Measurements from ENCODE around the gene CAND1.
A peak's percentile ranks its signal among the peaks of the same experiment; 100 is the strongest.

The CAND1 gene

DNA sequence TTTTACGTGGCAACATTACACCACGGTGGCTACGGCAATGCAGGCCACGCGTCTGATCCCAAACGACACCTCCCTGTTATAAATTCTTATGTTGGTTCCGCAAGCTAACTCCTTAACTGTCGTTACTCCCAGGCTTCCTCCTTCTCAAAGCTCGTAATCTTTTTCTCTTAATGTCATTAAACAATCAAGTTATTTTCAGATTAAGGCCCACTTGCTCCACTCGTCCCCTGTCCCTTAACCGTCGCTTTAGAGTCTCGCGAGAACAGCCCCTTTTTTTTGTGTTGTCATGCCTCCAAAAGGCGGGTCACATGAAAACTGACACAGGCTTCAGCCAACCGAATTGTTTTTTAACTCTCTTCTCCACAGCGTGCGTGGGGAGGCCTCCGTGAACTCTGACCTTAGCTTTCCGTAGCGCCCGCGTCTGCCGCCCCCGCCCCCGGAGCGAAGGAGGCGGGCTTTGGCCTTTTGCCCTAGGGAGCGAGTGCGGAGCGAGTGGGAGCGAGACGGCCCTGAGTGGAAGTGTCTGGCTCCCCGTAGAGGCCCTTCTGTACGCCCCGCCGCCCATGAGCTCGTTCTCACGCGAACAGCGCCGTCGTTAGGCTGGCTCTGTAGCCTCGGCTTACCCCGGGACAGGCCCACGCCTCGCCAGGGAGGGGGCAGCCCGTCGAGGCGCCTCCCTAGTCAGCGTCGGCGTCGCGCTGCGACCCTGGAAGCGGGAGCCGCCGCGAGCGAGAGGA, at the start of gene CAND1:
Gene CAND1 (plus strand): TSS at position 463 of the 737 bp plus-strand sequence. CDS start 360 bp downstream, outside the sequence.
- peak; percentile 88 to 96 for DNase-seq (ENCODE audit: low read depth in 2 of 2)

DNA sequence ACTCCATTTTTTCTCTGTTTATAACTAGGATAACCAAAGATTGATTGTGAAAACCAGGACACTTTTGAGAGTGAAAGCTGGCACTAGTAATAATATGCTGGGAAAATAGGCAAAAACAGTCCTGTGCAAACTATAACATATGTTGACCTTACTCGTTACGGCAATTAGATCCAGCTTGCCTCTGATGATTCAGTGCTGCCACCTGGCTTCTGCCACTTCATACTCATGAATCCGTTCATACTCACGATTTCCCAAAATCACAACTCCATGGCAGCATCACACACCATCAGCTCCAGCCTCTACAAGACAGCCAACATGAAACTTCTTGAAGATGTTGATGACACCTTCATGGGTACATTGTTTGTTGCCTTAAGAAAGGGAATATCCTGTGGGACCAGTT, 49.1 kb upstream of the CAND1 start:
- DNase-seq (ENCODE audit: low read depth in 2 of 2) = no peak

DNA sequence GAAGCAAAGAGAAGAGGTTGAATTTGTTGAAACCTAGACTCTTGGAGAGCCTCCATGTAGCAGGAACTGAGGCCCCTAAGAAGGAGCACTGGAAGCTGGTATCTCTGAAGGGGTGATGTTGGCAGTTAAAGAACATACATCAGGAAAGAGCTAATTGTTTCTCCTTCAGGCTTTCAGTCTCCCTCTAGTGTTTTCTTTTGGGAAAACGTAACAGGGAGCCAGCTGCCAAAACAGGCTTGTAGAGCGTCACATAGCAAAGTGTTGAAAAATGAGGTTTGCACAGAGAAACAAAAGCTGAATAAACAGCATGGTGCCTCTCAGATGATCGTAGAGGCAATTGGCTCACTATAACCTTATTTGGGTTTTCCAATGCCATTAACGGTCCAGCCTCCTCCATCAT, 46.9 kb upstream of the CAND1 start:
- DNase-seq (ENCODE audit: low read depth in 2 of 2) = no peak

DNA sequence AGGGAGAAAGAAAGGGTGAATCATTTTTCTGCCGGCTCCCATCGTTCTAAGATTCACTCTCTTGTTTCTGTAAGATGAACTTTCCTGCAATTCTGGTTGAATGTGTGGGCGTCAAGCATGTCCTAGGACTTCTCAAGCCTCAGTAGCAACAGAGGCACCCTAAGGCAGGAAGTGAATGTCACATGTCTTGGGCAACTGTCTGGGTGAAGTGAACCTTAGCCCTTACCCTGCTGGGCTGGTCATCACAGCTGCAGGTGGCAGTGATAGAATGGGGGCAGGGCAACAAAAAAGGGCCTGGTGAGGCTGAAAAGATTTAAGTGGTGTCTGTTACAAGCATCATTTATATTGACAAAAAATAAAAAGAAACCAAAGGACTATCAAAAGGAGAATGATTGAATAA, 45.9 kb upstream of the CAND1 start:
- no peak for DNase-seq (ENCODE audit: low read depth in 2 of 2)

DNA sequence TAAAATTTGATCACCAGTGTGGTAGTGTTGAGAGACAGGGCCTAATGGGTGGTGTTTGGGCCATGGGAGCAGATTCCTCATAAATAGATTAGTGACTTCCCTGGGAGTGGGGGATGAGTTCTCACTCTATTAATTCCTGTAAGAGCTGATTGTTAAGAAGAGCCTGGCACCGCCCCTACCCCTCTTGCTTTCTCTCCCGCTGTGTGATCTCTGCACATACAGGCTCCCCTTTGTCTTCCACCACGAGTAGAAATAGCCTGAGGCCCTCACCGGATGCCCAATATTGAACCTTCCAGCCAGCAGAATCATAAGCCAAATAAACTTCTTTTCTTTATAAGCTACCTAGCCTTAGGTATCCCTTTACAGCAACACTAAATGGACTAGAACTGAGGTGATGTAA, 31.9 kb upstream of the CAND1 start:
- no peak for DNase-seq (ENCODE audit: low read depth in 2 of 2)

DNA sequence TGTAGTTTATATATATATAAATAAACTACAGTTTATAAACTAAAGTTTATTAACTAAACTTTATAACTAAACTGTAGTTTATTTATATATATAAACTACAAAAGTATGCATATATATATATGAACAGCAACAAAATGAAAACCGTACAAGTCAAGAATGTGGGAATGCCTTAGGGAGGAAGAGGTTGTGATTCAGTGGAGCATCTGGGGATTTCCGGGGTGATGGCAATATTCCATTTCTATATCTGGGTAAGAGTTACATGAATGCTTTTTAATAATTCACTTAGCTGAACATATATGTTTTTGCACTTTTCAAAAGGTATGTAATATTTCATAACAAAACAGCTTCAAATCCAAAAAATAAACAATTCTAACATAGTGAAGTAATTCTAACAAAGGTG, 30.1 kb upstream of the CAND1 start:
- DNase-seq (ENCODE audit: low read depth in 2 of 2) = no peak

DNA sequence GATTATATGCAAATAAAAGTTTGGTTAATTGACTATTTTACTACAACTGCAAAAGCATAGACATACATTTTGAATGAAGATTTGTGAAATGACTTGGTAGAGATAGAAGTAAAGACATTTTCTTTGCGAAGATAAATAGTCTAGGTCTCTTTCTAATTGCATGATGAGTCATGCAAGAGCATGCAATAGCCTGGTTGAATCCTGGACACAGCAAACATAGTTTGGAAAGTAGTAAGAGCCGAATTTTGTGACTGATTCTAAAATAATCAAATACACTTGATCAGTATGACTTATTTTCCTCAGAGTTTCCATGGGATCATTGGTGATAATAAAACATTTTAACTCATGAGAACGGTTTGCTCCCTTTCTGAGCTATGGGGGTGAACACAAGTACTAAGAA, 27.7 kb upstream of the CAND1 start:
- DNase-seq (ENCODE audit: low read depth in 2 of 2) = no peak

DNA sequence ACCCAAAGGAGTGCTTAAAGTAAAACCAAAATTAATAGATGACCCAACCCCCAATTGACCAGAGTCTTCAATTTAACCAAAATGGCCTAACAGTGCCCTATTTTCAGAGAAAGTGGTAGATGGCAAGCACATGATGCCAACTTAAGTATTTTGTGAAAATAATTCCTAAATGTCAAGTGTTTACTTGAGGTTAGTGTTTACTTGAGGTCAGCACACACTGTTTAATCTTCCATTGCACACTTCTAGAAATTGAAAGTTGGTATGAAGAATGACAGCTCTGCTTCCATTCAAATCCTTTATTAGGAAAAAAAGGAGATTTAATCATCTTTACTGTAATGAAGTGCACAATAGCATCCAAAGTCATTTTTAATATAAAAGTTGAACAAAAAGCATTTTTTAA, 25.9 kb upstream of the CAND1 start:
- no peak for DNase-seq (ENCODE audit: low read depth in 2 of 2)

DNA sequence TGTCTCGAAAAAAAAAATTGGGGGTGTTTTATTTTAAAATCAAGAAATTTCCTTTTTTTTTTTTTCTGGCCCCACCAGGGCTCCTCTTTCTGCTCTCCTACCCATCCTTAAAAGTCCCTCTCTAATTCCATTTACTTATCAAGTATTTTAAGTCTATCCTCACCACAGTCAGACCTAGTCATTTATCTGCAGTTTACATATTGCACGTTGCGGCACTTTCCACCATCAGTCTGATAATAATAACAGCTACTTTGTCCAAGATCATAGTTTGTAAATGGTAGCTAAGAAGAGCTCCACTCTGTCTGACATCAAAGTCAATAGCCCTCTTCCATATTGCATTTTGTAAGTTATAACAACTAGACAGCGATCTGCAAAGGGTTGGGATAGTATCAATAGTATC, 23.6 kb upstream of the CAND1 start:
- DNase-seq (ENCODE audit: low read depth in 2 of 2) = no peak

DNA sequence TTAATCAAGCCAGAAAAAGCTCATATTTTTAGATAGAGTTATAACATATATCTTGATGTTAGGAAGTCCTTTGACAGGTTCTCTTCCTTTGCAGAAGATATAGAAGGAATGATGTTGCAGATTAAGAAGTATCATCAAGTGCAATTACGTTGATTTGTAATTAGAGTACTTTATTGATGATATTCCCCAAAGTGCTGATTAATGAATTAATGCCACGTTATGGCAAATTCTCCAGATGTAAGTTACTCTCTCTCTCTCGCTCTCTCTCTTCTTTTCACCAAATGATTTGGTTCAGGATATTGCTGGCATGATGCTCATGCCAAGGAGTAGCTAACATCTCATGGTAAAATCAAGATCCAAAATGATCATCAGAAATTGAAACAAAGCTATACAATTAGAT, 18.1 kb upstream of the CAND1 start:
- no peak for DNase-seq (ENCODE audit: low read depth in 2 of 2)

DNA sequence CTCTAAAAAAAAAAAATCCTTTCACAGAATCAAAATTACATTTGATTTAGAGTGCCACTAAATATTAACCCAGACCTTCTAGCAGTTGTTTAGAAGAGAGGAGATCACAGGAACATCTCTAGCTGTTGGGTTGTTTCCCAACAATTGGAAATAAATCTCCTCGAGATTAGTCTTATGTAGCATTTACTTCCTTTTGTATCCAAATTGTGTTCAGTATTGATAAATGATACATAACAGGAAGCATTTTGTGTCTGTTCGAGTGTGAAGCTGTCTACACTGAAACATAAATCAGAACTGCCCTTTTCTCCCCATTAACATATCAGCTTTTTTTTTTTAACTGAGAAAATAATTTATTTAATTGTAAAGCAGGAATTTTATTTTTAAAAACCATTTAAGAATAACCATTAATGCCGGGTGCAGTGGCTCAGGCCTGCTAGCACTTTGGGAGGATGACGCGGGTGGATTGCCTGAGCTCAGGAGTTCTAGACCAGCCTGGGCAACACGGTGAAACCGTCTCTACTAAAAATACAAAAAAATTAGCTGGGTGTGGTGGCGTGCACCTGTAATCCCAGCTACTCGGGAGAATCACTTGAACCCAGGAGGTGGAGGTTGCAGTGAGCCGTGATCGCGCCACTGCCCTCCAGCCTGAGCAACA, 14.7 kb upstream of the CAND1 start:
- no peak for DNase-seq (ENCODE audit: low read depth in 2 of 2)

DNA sequence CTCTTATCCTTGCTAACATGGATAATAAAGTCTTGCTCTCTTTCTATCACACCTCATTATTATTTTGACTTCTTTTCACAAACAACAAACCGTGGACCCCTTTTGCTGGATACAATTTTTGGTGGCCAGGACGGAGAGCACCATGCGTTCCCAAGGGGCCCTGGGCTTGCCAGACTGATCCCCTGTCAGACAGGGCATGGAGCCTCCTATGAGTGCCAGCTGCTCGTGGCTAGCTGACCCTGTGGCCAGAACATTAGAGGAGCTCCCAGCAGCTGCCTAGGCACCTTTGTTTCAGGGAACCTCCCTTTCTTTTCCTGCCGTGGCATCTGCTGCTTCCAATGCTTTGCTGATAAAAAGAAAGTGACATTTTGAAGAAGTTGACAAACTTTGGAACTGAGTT, 12.5 kb upstream of the CAND1 start:
- no peak for DNase-seq (ENCODE audit: low read depth in 2 of 2)

DNA sequence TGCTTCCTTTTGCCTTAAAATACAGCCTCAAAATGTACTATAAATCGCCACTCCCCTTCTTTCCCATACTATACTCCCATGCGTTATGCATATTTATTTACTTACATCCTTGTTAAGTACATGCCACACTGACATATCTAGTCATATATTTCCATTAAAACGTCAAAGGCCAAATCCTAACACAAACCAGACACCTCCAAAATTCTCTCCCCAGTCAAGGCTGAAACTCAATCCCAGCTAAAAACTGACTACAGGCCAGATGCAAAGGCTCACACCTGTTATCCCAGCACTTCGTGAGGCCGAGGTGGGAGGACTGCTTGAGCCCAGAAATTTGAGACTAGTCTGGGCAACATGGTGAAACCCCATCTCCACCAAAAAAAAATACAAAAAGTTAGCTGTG, 5.7 kb upstream of the CAND1 start:
- DNase-seq (ENCODE audit: low read depth in 2 of 2) = no peak

DNA sequence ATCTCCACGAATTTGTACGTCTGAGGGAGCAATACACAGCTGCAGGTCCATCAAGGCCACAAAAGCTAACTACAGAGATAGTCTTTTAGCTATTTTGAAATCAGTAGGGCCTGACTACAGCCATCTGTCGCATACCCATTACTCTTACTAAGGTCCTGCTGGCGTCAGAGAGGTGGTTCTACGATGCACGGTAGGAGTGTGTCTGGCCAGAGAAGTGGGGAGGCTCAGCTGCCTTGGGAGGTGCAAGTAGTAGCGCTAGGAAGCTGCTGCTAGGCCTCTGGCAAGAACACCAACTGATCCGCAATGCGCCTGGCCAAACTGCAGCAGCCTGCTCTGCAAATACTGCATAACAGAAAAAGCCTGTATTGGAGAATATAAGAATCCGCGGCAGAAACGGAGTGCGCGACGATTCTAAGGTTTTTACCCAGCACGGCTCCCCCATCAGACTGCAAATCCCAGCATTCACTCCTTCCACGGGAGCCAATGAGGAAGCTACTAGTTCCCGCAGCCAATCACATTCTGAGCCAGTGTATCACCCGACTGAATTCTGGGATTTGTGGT, 743 bp upstream of the CAND1 start:
- DNase-seq (ENCODE audit: low read depth in 2 of 2) = peak; percentile 63 to 75

DNA sequence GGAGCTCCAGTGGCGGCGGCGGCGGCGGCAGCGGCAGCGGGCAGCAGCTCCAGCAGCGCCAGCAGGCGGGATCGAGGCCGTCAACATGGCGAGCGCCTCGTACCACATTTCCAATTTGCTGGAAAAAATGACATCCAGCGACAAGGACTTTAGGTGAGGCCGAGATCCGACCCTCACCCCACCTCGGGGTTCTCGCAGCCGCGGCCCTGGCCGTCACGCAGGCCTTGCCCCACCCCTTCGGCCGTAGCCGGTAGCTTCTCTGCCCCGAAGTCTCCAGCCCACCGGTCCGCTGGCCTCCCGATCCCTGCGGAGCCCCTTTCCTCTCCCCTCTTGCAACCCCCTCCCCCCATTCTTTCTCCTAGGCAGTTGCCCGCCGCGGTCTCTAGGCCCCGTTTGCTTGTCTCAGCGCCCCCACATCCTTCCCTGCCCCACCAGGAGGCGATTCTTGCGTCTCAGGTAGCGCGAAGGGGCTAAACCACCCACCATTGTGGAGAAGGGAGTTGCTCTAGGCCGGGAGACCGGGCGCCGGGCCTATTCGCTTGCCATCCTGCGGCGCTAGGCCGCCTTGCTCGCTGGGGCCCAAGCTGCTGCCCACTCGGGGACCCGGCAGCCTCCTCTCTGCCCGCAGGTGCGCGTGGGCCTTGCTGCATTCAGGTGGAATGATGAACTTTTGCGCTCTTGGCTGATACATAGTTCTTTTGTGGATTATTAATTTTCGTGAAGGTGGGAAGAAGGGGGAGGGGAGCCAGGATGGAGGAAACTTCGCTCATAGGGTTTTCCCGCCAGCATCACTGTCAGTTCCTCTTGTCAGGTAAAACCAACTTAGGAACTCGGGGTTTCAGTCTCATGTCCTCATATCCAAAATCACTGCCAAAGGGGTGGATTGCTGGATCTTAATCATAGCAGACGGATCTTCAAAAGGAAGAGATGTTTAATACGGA, 745 bp downstream of the CAND1 start:
- DNase-seq (ENCODE audit: low read depth in 2 of 2) = peak; percentile 5 to 20

DNA sequence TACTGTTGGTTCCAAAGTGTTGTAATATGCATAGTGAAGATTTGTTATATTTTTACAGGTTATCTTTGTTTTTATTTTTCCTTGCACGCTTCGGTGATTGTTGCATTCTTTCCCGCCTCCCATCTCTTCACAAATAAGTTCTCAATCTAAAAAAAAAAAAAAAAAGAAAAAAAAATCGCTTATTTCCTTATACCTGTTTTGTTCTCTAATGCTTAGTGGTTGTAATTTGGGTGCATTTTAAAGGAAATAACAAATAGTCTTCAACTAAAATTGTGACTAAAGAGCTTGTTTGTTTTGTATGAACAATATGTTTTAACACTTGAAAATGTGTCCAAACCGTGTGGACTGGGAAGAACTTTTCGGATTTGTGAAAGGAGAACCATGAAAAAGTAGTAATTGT, 1.5 kb downstream of the CAND1 start:
- no peak for DNase-seq (ENCODE audit: low read depth in 2 of 2)

DNA sequence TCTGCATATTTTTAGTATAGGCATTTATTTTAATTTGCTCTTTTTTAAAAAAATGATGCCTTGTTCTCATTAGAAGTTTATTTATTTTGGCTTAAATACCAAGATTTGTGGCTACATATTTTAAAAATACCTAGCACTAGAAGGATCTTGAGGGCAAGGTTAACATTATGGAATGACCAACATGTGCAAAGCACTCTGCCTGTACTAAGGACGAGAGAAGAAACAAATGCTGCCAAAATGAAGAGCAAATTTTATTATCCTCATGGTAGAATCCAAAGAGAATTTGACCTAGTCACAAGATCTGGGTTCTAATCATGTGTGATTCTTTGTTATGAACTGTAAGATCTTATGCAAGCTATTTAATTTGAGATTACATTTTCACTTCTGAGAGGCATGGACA, 2.8 kb downstream of the CAND1 start:
- DNase-seq (ENCODE audit: low read depth in 2 of 2) = no peak

DNA sequence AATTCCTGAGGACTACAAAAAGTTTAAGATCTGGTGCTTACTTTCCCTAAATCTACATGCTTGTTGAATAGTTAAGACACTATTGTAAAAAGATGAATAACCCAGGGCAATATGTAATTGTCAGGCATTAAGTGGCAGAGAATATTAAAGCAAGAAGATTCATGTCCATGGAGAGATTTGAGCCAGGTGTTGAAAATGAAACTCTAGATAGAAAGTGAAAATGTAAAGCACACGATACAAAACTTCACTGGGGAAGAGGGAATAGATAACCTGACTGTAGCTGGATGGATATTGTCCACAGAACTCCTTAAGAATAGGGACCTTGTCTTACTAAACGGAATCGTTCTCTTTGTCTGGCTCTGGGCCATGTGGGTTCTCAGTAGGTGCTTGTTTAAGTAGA, 5.0 kb downstream of the CAND1 start:
- no peak for DNase-seq (ENCODE audit: low read depth in 2 of 2)

DNA sequence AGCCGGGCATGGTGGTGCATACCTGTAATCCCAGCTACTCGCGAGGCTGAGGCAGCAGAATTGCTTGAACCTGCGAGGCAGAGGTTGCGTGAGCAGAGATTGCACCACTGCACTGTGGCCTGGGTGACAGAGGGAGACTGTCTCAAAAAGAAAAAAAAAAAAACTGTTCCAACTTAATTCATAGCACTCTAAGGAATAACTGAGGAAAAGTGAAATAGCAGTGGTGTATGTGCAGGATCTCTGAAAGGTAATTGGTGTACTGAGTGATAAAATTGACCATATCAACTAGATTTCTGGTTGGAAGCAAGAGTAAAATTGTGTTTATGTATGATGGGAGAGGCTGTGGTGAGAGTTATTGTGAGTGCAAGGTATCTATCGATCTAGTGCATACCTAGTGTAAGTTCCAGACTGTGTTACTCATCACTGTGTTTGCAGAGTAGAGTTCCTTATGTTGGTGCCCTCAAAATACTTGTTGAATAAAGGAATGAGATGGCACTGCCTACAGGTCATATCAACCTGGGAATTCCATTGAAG, 6.3 kb downstream of the CAND1 start:
- DNase-seq (ENCODE audit: low read depth in 2 of 2) = no peak

DNA sequence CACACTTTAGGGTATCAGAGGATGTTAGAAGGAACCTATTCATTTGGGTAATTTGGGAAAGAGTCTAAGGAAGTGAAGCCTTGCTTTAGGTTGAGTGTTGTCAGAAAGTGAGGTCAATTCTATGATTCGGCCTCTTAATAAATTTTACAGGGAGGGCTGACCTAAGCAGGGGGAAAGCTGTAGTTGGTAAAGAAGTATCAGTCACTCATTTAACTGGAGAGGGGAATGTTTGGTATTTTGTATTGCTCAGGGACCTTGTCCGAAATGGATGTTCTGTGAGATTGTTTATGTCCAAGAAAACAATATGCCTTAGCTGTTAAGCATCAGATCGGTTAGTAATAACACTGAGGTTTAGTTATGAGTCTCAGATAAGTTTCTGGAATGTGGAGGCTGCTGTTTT, 7.3 kb downstream of the CAND1 start:
- no peak for DNase-seq (ENCODE audit: low read depth in 2 of 2)

DNA sequence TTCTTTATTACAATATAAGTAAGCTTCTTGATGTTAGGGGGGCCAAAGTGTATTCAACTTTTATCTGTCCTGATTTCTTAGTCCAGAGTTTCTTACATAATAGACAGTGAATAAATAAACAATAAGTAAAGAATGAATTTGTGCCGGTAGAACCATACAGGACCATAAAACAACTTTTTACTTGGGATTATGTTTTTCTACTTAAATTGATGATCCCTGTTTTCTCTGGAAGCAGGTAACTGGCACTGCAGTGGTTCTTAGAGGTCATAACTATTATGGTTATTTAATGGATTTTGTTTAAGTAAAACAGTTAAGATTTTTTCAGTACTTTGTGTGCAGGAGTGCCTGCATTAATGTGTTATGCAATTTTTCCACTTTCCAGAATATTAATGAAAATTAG, 10.5 kb downstream of the CAND1 start:
- no peak for DNase-seq (ENCODE audit: low read depth in 2 of 2)

DNA sequence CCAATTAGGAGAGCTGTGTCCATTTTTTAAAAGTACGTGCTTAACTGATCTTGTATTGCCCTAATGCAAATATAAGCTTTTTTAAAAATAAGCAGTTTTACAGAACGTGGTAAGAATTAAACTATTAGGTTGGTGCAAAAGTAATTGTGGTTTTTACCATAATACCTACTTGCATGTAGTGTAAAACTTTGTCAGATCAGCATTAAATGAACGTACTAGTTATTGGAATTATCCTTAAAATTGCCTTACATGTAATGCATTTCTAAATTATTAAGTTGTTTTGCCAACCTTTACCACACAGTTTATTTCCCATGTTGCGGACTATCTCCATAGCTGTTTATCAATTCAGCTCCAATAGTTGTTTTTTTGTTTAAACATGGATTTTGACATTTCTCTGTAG, 10.9 kb downstream of the CAND1 start:
- no peak for DNase-seq (ENCODE audit: low read depth in 2 of 2)
